Stimulated activated CD4-positive, alpha-beta T cell treated with anti-CD3 and anti-CD28 coated beads, TNF-alpha, amount 100 ng/mL, for 48 hours (primary cell): ENCODE results near the gene FUCA2.

Experiments
- DNase-seq, 3 donors: peaks; one replicate each; pipeline ENCODE4 v3.0.0-alpha.2; 2020; ENCODE audit warnings: low read depth in 3 of 3

Gene FUCA2, protein sequence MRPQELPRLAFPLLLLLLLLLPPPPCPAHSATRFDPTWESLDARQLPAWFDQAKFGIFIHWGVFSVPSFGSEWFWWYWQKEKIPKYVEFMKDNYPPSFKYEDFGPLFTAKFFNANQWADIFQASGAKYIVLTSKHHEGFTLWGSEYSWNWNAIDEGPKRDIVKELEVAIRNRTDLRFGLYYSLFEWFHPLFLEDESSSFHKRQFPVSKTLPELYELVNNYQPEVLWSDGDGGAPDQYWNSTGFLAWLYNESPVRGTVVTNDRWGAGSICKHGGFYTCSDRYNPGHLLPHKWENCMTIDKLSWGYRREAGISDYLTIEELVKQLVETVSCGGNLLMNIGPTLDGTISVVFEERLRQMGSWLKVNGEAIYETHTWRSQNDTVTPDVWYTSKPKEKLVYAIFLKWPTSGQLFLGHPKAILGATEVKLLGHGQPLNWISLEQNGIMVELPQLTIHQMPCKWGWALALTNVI

DNA sequence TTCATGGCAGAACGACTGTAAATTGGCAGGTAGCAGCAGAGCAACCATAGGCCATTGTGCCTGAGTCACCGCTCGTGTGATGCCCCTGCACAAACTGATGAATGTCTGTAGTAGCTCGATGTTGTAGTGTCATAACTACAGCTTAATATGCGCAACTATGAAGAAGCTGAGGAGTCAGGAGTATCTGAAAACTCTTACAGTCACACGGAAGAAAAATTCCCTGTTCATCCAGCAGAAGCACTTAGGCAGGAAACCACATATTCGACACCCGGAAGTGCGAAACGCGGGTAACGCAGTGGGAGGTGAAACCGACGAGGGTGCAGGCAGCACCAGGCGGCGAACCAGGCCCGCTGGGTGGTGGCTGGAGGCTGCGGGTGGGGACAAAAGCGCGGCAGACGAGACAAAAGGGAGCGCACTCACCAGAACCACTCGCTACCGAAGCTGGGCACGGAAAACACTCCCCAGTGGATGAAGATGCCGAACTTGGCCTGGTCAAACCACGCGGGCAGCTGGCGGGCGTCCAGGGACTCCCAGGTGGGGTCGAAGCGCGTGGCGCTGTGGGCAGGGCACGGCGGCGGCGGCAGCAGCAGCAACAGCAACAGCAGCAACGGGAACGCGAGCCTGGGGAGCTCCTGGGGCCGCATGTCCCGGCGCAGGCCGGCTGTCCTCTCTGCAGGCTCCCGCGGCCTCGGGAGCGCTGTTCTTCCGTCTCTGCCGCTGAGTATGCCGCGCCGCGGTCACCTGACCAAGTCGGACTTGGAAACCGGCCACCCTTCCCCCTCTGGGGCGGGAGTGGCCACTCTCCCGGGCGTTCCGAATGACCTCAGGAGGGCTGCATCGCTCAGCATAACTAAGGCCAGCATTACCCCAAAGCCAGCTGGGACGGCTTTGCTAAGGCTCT lies at the start of gene FUCA2:
FUCA2 (minus strand) TSS at position 730 of the 901 bp plus-strand sequence; CDS start at position 644, 86 bp downstream.
- peak; percentile 49 to 54 (median 49) for DNase-seq

DNA sequence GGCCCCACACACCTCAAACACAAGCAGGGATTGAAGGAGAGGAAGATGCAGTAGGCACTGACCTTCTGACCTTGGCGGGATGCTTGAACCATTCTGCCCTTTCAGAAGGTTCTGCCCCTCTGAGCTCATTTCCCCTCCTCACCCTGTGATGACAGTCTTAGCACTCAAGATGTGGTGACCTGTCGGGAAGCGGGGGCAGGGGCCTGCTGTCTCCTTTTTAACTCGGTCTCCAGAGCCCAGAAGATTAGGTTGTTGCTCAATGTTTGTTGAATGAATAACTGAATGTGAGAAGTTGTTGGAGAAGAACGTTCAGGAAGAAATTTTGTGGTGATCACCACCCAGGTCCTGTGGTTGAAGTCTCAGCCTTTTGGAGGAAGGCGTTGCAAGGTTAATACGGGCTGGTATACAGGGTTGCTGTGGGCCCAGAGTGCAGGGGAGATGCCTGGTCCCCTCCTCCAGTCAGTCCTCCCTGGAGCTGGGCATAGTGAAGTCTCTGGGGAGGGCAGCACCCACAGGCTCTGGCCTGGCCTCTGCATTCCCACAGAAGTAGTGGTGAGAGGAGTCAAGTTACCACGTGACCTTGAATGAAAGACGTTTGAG lies 49.7 kb upstream of the FUCA2 start:
- DNase-seq = no peak

DNA sequence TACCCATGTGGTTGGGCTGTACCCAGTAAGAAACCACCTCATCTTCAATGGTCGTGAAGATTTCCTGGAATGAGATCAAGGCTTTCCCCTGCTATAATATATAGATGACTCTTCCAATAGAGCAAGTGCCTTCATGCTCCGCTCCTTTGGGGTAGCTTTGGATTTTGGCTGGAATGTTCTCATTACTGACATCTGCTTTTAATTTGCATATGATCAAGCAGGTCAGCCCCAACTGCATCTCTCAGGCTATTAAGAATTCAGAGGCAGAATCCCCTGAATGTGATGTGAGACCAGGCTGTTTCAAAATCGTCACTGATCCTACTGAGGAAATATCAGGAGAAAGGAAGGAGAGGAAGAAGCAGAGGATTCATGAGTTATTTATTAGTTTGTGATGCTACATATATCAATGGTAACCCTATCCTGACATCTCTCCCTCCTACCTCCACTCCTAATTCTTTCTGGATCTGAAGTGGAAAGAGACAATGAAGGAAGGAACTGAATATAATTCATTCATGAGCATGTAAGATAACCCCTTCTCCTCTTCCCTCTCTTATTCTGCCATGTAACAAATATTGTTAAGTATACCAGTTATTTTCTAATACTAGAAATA lies 47.6 kb upstream of the FUCA2 start:
- DNase-seq = no peak

DNA sequence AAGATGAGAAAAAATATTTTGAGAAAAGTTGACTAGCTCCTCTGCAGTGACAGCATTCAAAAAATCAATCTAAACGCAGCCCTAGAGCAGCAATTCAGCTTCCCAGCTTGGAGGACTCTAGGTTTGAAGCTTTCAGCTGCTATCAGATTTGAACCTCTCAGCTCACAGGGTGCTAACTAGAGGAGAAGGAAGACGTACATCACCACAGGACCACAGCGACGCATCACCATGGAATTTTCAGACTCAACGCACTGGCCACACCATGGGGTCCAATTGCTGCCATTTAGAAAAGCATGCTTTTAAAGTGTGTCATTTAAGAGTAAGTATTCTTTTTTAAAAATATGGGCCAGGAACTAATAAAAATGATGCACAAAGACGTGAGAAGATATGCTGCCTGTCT lies 45.0 kb upstream of the FUCA2 start:
- no peak for DNase-seq

DNA sequence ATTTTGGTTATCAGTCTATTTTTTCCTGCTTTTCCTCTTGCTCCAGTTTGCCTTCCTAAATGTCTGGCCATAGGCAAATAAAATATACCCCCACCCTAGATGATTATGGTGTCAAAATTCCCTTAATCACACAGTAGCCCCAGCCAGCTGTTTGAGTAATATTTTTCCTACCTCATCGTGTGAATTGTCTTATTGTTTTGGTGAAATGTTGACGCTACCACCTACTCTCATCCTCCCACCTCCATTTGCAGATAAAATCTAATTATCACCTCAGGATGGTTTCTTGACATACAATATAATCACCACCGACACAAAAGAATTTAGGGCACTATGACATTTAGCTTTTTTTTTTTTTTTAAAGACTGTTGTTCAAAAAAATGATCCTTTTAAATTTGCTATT lies 44.1 kb upstream of the FUCA2 start:
- no peak for DNase-seq

DNA sequence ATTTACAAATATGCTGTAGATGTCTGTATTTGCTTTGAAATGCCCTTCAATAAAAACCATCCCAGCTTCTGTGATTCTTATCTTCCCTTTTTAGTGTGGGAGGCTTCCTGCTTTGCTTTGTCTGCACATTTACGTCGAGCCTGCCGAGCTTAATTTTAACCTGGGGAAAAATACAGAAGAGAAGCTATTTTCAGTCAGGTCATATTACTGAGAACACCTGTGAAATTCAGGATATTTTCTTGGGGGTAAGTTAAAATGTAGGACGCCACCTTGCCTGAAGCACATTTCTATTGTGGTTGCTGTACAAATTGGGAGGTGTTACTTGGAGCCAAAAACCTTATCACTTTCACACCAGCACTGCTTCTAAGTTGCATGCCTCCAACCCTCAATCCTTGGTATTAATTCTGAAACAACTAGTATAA lies 43.6 kb upstream of the FUCA2 start:
- DNase-seq = no peak

DNA sequence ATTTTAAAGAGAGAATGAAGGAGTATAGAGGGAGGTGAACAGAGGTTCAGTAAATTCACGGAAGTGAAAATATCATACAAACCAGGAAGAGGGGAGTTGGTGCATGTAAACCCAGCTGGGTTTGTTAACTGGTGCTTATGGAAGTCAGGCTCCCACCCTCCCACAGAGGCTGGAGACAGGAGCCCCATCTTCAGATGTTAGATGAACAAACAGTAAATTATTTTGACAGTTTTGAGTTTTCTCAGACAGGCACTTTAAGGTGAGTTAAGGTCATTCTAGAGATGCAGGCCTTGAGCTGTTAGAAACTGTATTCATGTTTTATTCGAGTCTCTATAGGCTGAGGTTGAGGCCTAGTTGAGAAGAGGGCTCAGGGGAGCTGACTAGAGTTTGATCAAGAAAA lies 41.8 kb upstream of the FUCA2 start:
- no peak for DNase-seq

DNA sequence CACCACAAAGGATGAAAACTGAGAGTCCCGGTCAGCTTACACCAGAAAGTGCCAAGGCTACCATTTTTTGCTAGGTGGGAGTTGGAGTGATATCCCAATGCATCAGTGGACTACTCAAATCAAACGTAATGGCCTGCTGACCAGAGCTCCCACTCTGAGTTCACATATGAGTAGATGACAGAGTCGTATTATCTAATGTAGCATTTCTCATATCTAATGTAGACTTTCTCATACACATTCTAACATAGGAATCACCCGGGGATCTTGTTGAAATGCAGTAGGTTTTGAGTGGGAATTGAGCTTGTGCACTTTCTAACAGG lies 38.4 kb upstream of the FUCA2 start:
- DNase-seq = no peak

DNA sequence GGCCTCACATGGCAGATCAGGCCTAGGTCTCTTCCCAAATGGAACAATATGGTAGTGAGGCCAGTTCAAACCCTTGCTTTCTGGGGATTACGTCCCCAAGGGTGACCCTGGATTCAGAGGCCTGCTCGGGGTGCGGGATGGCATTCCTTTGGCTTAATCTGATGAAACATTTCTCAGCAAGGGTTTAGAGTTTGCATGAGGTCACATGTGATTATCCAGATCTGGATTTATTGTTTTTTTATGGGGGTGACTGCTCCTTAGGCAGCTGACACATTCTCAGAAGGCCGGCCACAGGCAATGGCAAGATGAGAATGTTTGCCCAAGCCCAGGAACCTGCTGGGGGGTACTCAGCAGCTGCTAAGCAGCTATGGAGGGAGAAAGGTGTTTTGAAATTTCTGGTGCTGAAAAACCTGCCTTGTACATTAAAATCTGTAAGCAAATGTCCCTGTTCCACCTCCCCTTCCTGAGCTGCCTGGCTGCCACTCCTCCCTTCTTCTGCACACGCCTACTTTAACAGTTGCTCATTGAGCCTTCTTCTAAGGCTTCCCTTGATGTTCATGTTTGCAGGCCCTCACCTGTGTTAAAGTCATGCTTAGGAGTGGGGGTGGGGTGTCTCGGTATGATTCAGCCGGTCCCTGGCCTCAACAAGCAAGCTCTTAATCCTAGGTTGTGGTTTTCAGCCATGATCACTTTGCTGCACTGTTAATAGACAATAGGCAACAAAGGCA lies 37.9 kb upstream of the FUCA2 start:
- DNase-seq = peak in 1 of 3 donors; percentile 34

DNA sequence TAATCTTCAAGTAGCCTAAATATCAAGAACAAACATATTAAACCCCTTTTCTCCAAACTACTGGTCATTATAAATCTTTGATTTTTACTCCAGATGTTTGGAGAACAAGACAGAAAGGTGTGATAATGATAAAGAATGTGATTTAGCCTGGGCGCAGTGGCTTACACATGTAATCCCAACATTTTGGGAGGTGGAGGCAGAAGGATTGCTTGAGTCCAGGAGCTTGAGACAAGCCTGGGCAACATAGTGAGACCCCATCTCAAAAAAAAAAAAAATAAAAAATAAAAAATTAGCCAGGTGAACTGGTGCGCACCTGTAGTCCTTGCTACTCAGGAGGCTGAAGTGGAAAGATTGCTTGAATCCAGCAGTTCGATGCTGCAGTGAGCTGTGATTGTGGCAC lies 35.1 kb upstream of the FUCA2 start:
- no peak for DNase-seq

DNA sequence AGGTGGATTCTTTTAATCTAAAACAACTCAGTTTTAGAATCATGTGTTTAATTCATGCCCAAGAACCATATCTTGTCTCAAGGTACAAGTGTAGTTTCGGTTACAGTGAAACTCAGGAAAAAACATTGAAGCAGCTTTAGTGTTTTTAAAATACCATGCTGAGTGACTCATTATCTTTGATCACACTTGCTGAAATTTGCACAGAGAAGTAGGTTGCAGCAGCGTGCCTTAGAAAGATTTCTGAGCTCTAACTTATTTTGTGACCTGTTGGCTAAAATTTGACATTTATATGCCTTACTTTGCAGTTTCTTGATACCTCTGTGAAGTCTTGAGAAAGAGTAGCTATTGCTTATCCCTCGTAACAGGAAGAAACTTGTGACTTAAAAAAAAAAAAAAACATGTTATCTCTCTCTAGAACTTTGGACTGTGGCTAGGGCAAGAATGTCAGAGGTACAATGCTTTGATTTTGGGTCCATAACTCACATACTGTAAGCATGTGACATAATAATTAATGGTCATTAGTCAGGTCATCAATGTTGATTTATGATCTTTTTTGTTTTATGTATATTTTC lies 34.5 kb upstream of the FUCA2 start:
- DNase-seq = no peak

DNA sequence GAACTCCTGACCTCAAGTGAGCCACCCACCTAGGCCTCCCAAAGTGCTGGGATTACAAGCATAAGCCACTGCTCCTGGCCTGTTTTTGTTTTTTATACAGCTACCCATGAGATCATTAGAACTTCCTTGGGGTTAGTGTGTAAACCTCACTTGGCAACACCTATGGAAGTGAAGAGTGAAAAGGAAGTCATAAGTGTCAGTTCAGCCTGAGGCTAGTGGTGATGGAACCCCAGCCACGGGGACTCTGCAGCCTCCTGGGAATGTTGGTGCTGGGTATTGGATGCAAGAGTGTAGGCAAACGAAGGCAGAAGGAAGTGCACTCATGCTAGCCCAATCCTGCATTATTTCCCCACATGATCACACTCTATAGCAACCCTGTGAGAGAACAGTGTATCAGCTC lies 33.6 kb upstream of the FUCA2 start:
- no peak for DNase-seq

DNA sequence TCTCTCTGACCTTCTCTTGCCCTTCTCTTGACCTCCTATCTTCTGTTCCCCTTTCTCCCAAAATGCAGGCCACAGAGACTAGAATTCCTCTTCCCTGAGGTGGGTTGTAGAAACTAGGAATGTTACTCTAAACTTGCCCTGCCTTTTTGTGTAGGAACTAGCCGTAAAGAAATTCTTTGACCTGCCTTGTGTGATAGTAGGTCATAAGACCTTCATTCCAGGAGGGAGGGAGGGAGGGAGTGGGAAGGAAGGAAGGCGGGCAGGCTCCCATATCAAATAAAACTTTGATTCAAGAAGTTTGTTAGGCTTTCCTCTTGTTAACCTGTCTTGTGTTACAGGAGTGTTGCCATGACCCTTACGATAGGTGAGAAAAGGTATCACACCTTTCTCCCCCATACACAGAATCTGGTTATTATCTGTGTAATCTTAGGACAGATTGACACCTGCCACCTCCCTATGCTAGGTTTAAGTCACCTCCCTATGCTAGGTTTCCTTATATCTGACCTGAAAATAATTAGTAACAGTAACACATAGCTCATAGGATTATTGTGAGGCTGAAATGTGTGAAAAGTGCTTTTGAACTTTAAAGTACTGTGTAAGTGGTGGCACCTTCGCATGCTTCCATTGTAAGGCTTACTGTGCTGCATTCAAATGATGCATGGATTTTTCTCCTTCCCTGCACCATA lies 32.6 kb upstream of the FUCA2 start:
- DNase-seq = no peak

DNA sequence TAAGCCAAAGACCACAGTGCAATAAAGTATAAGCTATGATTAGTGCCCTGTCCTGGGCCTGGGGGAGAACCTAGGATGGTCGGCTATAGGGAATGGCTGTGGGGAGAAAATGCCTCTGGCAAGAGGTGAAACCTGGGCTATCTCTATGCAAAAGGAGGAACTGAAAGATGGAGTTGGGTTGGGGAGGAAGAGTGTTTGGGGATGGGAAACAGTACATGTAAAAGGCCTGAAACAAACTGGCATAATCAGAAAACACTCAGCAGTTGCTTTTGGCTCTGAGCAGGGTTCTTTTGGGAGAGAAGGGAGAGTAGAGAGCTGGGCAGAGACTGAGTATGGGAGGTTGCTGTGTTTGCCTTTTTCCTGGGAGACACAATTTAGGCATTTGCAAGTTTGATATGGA lies 31.9 kb upstream of the FUCA2 start:
- no peak for DNase-seq

DNA sequence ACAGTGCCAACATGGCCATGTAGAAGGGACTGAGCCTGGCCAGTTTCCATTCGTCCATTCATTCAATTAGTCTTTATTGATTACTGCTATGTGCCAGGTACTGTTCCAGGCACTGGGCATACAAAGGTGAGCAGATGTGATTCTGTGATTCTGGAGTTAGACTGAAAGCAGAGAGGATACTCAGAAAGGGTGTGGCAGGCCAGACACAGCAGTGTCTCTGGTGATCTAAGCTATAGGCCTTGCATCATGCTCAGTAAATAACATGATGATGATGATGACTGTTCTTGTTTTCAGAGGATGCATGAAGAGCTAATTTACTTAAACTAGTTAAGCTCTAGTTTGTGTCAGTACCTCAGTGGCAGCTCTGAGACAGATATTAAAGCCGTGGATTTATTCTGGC lies 31.4 kb upstream of the FUCA2 start:
- no peak for DNase-seq

DNA sequence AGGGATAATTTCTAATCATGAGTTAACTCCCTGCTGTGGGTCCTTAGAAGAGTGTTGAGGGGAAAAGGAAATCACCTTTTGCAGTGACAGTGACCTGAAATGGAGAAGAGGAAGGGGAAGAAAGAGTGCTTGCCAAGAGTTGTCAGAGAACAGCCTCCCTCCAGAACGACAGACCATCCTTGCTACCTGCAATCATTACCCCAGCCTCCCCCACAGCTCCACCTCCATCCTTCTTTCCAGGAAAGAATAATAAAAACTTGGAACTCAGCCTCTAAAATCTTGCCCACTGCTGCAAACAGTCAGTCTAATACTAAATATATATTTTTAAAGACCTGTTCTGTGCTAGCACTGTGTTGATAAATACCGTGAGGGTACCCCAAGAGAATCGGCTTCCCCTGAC lies 28.7 kb upstream of the FUCA2 start:
- no peak for DNase-seq

DNA sequence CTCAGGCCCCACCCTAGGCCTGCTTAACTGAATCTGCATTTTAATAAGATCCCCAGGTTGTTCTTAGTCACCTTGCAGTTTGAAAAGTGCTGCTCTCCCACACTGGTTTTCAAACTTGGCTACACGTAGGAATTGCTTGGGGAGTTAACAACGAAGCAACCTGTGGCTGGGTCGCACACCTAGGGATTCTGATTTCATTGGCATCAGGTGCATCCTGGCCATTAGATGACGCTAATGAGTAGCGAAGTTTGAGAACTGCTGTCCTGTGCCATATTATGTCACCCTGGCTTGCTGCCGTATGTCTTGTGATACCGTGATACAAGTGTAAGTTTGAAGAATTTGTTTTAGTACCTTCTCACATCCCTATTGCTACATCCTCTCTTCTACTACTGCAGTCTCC lies 28.2 kb upstream of the FUCA2 start:
- no peak for DNase-seq

DNA sequence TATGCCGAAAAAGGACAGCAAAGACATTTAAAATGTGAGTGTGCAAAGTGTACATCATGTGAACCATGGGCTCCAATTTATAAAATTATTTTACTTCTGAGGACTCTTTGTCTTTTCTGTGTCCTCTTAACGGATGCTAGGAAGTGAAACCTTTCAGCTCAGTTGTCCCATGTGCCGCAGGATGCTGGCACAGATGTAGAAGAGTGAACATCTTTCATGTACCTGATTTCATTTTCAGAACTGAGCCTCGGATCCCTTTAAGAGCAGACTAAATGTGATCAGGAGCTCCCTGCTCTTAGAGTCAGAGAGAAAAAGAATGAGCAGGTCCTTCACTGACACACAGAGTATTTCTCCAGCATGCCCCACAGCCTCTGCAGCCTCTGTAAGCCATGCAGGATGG lies 27.6 kb upstream of the FUCA2 start:
- DNase-seq = no peak

DNA sequence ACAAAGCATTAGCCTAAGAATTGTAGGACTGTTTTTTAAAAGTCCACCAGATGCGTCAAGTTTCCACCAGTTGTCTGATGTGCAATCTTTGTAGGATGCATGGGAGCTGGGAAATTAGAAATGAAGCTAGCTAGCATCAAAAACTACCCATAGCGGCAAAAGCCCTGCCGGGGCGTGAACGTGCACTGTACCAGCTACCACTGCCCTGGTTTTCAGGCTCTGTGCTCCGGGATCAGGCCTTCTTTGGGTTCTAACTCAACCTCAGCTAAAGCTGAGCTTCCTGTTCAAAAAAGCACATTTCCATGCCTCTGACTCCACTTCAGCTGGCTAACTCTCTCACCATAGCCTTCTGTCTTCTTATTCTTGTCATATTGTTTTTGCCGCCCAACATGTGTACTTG lies 26.9 kb upstream of the FUCA2 start:
- DNase-seq = no peak

DNA sequence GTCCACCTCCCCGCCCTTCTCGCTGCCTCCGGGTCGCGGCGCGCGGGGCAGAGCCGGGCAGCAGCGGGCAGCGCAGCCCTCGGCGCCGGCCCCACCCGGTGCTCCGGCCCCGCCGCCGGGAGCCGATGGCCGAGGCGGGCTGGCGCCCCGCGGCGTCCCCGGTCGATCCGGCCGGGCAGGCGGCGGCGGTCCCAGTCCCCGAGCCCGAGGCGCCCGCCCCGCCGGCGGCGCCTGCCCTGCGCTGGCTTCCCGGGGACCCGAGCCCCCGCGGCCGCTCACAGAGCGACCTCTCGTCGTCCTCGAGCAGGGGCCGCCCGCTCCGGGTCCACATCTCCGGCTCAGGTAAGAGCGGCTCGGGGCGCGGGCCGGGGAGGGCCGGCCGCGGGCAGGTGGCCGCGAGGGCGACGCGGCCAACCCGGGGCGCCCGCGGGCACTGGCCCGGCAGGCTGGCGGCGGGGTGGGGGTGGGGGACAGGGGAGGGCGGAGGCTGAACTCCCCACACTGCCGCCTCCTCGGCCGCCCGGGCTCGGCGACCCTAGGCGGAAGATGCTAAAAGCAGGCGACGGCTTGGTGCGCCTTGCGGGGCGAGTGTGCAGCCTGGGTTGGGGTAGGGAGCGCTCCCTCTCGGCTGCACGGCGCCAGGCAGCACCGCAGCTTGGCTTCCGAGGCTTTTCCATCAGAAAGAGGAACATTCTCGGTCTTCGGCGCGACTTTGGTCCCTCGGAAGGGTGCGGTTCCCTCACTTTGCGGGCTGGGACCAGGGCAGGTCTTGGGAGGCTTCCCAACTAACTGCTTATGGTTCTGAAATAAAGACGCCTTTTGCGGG lies 25.6 kb upstream of the FUCA2 start:
- peak in 1 of 3 donors; percentile 48 for DNase-seq
